GM12865 (cell line): ENCODE results near the gene CUX1.

Source experiments
- DNase-seq: peaks from one replicate; pipeline ENCODE4 v3.0.0; 2010; ENCODE audit warnings: low read depth
- H3K4me3 ChIP-seq: 2 replicates; pipeline ENCODE4 v1.5.1; 2011; ENCODE audit warnings: mild to moderate bottlenecking, low read depth, low read length, control low read depth
- CTCF ChIP-seq: IDR thresholded peaks from 2 replicates; pipeline ENCODE4 v1.5.1; 2011; ENCODE audit warnings: low read length, control low read depth, low read depth, inconsistent platforms; ENCODE audit not compliant: insufficient read depth; ENCODE audit errors: missing control alignments

Gene CUX1

GRCh38 chr7:101971457-101971856 lies 154.0 kb downstream of the CUX1 start:
- TF ChIP-seq CTCF = no peak
- DNase-seq = no peak
- H3K4me3 ChIP-seq = no peak overlapping the region

DNA sequence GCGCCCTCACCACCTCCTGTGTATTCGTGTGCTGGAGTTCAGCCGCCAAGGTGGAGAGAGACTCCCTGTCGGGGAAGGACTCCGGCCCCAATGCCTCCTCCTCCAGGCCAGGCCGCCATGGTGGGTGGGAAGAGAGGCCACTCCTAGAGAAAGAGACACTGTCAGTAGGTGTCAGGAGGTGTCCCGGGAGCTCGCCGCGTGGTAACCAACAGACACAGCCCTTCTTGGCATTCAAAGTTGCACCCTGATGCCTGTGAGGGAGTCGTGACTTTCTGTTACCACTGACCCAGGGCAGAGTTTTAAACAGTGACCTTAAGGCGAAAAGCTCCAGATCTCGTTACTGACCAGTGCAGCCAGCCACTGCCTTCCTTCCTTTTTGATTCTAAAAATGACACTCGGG lies 155.2 kb downstream of the CUX1 start:
- H3K4me3 ChIP-seq = no peak overlapping the region
- no peak for DNase-seq
- no peak for TF ChIP-seq CTCF

- DNase-seq = no peak
Measured at GRCh38 chr7:101973130-101973529, 155.7 kb downstream of the CUX1 start.

DNA sequence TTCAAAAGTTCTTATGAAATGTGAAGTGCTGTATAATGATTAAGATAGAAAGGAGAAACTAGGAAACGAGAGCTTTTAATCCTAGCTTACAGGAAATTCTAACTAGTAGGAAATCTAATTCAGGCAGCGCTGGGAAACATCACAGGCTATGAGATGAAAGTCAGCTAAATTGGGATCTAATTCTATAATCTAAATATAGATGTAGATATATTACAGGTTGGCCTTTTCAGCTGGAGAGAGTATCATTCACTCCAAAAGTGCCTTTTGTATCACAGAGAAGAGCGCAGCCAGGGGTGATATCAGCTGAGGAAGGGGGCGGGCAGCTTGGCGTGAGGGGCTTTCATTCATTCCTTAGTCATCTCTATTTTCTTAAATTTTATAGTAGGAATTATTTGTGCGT lies 157.0 kb downstream of the CUX1 start:
- DNase-seq = no peak
- H3K4me3 ChIP-seq = no peak overlapping the region
- TF ChIP-seq CTCF = no peak

More at GRCh38 chr7:101973130-101973529, 155.7 kb downstream of the CUX1 start:
- no peak for TF ChIP-seq CTCF
- no peak overlapping the region for H3K4me3 ChIP-seq

- DNase-seq = no peak
- no peak for TF ChIP-seq CTCF
- H3K4me3 ChIP-seq = no peak overlapping the region
Measured at GRCh38 chr7:101975046-101975445, 157.6 kb downstream of the CUX1 start.

DNA sequence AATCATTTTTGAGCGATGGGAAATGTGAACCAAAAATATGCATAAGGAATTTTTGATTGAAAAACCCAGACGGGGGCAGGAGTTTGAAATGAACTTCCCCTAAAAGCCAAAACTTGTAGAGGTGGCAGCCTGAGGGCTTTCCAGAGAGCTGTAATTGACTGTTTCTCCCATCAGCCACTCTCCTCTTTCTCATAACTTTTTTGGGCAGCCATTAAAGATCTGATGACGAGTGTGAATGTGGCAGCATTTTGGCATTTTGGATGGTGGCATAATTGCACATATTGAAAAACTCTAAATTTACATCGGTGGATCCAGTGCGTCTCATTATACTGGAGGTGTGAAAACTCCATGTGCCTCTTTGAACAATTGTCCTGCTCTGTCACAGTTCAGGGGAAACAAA lies 159.0 kb downstream of the CUX1 start:
- no peak for DNase-seq
- H3K4me3 ChIP-seq = no peak overlapping the region
- TF ChIP-seq CTCF = no peak

DNA sequence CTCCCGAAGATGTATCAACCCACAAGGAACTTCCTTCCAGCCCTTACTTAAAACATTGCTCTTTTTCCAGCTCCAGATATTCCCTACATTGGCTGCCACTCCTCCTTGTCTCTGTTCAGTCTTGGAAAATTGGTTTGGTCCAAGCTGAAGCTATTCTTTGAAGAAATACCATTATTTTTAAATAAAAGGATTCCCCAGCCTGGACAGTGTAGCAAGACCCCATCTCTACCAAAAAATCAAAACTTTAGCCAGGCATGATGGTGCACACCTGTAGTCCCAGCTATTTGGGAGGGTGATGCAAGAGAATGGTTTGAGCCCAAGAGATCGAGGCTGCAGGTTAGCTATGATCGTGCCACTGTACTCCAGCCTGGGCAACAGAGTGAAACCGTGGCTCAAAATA lies 159.8 kb downstream of the CUX1 start:
- TF ChIP-seq CTCF = no peak
- DNase-seq = no peak
- H3K4me3 ChIP-seq = no peak overlapping the region
